GM19467 (cell line): ENCODE data around the gene RELL1.

ENCODE experiments used
- ATAC-seq: cut with Tn5 transposase; IDR thresholded peaks from one replicate; pipeline ENCODE4 v1.9.1; 2021; ENCODE audit warnings: mild to moderate bottlenecking, moderate library complexity; ENCODE audit not compliant: unreplicated experiment

The RELL1 gene

GRCh38 chr4:37667197-37668100 is 18.7 kb downstream of the RELL1 start:
- no peak for ATAC-seq

DNA sequence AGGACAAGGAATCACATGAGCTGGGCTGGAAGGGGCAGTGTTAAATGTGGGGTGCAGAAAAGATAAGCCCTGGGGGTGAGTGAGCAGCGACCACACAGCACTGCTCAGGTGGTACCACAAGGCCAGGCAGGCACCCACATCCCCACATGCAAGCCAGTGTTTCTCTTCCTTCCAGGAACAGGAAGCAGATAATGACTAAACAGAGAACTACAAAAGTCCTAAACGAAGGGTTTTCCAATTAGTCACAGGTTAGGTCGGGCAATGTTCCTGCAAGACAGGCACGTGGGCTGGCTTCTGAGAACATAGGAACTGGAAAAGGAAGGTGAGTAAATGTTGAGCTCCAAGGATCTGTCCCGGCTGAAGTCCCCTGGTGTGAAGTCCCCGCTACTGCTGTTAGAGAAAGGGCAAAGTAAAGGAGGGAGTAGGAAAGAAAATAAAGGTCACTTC is 19.5 kb downstream of the RELL1 start:
- ATAC-seq = no peak

DNA sequence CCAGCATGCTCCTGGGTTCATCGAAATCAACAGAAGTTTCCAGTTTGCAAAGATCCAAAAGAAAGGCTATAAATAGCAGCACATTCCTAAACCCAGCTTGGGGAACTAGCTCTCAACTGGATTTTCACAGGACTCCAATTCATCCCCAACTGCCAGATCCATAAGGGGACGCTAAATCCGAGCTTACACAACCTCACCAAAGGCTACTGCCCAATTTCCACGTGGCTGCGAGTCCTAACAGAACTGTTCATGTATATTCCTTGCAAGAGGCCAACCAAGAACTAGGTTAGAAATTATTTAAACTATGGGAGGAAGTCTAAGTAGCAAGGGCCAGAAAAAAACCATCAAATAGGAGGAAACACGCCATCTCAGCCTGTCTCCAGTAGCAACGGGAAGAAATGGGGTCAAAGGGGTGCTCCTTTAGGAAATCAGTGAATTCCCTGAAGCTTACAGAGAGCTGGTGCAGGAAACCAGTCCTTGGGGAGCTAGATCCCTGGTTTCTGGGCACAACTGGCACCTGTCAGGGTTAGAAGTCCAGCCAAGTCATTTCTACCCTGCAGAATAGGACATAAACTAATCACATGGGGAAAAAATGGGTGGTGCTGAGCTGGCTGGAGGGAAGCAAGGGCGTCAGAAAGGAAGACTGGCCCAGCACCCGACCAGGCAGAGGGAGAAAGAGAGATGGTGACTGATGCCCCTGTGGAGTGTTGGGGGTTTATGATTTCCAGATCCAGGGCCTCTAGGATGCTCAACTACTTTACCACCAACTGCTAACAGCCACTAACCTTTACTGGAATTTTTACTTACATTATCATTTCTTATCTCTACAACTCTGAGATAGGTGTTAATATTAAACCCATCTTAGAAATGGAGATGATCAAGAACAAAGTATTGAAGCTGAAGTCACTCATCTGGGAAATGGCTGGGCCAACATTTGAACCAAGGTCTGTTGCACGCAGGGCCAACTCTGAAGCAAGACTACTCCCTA is 20.5 kb downstream of the RELL1 start:
- no peak for ATAC-seq

DNA sequence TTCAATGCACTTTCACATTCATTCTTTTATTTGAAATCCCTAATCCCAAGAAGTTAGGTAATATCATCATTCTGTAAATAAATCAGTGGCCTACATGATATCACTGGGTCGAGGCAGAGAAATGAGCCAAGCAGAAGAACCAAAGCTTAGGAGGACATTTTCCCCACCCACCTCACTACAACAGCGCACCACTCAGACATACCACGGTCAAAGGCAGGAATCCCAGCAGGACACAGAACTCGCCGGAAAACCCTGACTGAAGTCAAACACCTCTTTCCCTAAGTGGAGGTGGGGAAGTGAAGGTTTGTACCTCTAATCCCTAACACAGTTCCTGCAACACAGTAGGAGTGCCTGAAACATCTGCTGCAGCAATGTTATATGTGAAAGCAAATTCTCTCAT is 21.5 kb downstream of the RELL1 start:
- no peak for ATAC-seq

DNA sequence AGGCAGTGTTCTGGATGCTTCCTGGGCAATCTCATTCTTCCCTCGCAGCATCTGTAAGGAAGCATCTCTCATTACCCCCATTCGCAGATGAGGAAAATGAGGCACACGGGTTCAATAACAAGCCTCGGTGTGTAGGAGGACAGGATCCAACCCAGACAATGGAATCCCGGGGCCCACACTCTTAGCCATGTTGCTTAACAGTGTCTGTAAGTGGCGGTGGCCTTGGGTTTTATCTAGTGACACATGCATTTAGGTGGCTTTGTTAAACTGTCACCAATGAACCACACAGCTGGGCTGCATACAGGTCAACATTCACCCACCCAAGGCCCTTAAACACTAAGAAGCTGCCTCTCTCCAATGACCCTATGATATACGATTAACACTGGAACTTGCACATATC is 22.6 kb downstream of the RELL1 start:
- ATAC-seq = no peak

DNA sequence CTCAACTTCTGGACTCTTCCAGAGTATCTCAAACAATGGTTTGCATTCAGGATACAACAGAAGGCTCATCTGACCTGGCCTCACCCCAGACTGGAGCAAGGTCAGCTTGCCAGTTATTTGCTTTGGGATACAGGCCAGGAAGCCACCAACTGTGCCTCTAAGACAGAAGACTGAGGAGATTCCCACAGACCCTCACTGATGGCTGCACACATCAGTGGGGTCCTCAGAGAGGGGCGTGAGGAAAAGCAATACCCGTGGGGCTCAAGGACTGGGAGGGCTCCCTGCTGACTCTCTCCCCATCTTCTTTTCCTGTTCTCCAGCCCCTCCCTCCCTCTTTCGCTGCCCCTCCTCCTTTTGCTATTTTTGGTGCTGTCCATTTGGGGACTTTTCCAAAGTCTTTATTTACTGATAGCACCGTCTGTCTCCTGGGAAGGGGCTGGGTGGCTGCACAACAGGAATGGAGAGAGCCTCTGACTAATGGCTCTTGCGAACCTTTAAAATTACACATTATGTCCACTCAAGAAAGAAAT is 23.2 kb downstream of the RELL1 start:
- no peak for ATAC-seq

DNA sequence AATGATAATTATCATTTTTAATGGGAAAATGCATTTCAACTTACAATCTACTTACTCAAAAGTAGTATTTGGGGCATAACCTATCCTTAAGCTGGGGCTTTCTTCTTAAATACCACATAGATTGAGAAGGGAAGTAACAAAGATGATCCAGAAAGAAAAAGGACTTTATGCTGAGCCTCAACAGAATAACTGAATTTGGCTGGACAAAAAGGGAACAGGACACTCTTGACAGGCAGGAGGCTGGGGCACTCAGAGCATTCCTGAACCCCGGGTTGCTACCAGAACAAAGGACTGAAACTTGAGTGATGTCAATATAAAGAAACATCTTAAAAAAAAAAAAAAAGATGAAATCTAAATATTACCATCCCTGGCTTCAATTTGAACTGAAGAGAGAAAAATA is 23.9 kb downstream of the RELL1 start:
- no peak for ATAC-seq

DNA sequence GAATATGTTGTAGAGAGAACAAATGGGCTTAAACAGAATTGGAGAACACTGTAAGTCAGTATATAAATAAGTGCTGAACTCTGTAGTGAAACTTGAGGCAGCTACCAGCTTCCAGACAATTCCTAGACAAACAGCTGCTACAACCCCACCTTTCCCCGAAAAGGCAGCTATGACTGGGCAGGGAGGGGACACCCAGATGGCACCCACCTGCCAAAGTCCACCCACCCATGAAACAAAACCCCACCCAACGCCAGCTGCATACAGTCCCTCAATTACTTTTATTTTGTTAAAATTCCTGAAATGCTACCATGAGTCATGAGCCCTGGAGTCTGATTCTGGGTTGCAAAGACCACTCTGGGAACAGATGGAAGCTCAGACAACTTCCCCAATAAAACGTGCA is 24.4 kb downstream of the RELL1 start:
- no peak for ATAC-seq

GRCh38 chr4:37659696-37660095 is 26.5 kb downstream of the RELL1 start:
- no peak for ATAC-seq

DNA sequence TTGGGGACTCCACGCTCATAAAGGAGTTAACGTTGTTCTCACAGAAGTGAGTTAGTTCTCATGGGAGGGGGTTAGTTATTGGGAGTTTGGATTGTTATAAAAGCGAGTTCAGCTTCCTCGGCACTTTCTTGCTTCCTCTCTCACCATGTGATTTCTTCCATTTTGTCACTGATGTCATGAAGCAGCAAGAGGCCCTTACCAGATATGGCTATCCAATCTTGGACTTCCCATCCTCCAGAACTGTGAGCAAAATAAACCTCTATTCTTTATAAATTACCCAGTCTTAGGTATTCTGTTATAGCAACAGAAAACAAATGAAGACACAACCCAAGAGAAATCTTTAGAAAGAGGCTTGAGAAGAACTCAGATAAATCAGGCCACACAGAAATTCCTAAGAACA is 29.5 kb downstream of the RELL1 start:
- no peak for ATAC-seq

DNA sequence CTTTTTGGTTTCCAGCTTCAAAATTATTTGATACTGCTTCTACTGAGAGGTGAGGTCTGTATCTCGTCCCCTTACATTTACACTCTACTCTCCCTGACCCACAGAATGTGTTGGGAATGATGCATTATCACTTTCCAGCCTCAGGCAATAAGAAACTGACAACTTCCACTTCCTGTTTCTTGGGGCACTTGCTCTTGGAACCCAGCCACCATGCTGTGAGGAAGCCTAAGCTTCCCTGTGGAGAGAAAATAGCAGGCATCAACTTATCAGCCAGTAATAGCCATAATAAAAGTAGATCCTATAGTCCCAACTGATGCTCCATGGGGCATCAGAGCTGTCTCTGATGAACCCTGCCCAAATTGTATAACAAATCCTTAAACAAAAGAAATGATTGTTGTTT is 32.6 kb downstream of the RELL1 start:
- no peak for ATAC-seq

- no peak for ATAC-seq
Measured at GRCh38 chr4:37652747-37653527, 33.2 kb downstream of the RELL1 start.

- ATAC-seq = no peak
Measured at GRCh38 chr4:37651781-37652377, 34.3 kb downstream of the RELL1 start.

- ATAC-seq = no peak
Measured at GRCh38 chr4:37650481-37650880, 35.7 kb downstream of the RELL1 start.

DNA sequence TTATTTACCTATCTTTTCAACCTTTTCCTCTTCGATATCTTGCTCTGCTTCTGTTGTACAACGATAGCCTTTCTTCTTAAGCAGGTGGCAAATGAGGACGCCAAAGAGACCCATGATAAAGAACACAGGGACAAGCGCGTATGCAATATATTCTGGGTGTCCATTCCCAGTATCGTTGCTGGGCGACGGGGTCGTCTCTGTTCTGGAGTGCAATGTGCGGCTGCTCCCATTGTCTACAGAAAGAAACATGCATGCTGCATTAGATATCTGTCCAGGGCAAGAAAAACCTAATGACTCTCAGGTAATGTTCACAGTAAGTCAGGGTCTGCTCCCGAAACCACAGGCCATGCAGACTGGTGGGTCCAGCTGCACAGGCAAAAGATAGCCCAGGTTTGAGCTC is 36.9 kb downstream of the RELL1 start:
- ATAC-seq = no peak

- ATAC-seq = no peak
Measured at GRCh38 chr4:37648084-37648817, 37.9 kb downstream of the RELL1 start.

DNA sequence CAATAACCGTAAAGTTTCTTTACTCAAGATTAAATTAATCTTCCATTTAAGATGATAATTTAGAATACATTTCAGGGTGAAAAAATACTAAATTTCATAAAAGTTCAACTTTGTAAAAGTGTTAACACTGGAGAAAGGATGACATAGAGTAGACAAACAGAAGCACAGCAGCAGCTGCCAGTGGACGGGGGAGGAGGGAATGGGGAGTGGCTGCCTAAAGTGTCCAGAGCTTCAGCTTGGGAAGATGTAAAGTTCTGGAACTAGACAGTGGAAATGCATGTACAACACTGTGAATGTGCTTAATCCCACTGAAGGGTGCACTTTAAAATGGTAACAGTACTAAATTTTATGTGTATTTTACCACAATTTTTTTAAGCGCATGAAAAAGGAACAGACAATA is 39.9 kb downstream of the RELL1 start:
- ATAC-seq = no peak

DNA sequence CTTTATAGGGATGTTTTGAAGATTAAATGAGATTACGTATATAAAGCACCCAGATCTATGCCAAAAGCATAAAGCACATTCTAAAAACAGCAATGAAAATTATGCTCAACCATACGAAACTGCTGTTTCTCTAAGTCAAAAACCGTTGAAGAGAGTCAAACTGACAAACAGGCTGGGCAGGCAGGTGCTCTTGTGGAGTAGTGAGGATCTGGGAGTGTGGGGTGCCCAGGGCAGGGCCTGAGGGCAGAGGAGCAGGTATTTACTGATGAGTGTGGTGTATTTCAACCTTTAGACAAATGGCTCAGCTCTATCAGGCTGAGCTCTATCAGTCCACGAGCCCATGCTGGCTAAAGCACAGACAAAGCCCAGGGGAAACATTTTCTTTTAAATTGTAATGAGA is 40.4 kb downstream of the RELL1 start:
- no peak for ATAC-seq

GRCh38 chr4:37644962-37645361 is 41.2 kb downstream of the RELL1 start:
- no peak for ATAC-seq
